HG03571 (cell line): Measurements from ENCODE around the gene FAM149A.
A peak's percentile ranks its signal among the peaks of the same experiment; 100 is the strongest.

Experiments
- ATAC-seq: cut with Tn5 transposase; IDR thresholded peaks from one replicate; pipeline ENCODE4 v1.9.1; 2021; ENCODE audit not compliant: unreplicated experiment

FAM149A gene

DNA sequence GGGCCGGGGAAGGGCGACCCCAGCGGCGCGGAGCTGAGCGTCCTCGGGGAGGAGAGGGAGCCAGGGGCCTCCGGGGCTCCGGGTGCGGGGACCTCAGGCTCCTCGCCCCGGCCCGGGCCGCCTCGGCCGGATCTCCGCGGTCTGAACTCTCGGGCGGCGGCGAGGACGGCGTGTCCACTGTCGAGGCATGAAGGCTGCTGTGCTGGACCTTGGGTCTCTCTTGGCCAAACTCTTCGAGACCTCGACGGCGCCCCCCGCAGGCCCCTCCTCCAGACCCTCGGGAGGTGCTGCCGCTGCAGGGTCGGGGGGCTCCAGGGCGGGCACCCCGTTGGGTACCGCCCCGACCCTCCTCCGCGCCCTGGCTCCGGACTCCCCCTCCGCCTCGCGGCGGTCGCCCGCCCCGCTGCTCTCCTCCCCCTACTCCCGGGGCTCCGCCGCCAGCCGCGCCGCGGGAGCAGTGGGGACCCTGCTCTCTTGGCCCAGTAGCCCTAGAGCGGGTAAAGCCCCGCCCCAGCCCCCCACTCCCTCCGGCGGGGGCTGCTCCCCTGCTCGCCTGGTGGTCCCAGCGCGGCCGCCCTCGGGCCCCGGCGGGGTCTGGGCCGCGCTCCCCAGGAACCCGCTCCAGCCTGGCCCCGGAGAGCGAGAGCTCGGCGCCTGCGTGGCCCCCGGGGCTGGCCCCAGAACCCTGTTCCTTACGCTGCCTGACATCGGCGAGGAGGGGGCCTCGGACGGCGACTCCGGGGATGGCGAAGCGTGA lies 564 bp downstream of the FAM149A start:
- peak; percentile 29 for ATAC-seq

DNA sequence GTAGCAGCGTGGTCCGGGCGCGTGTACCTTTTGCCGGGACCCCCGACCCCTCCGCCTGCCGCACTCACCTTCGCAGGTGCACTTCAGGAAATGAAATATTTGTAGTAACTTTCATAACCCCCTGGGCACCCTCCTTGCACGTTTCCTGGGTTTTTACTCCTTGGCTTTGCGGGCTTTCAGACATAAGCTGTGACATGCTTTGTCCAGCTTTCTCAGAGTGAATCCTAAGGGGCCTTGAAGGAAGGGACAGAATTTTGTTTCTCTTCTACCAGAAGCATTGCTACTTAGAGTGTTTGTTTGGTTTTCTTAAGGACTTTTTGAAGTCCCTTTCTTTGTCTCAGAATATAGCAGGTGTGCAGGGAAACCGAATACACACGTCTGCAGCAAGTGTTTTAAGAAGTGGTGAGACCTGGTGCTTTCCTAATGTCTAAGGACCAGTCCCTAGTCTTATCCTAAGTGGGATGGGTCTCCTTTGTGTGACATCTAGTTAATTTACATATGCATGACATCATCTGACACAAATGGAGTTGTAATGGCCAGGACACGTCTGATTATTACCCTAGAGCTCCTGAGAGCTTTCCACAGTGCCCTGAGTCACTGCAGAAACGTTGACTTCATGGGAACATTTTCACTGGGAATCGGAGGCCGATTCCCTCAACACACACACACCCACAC lies 1.3 kb downstream of the FAM149A start:
- peak; percentile 15 for ATAC-seq

DNA sequence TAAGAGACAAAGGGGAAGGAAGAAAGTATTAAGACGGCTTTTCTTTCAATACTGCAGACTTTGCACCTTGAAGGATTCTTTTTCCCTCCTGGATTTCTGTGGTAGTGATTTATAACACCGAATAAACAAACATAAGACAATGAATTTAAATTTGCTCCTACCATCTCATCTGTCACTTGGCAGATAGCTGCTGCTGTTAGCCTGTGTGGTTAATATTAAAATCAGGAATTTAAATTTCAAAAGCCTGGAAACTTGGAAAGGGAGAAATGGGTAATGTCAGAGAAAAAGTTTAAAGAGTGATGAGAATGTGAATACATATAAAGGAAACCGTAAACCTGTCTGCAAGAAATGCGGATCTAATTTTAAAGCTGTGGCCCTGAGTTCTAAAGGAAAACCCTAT lies 3.4 kb downstream of the FAM149A start:
- no peak for ATAC-seq

DNA sequence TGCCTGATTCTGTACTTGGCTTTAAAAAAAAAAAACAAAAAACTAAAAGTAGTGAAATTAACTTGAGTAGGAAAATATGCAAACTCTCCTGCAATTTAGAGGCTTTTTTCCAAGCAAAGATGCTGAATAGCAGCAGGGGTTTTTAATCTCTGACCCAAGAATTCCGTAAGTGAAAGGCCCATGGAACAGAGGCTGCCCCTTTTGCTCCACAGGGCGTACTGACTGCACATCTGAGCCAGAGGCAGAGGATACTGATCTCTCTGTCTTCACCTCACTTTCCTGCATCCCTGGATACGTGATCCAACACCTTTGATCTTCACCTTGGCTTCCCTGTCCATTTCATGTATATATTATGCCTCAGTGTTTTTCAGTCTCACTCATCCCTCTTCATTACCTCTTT lies 3.9 kb downstream of the FAM149A start:
- ATAC-seq = no peak

DNA sequence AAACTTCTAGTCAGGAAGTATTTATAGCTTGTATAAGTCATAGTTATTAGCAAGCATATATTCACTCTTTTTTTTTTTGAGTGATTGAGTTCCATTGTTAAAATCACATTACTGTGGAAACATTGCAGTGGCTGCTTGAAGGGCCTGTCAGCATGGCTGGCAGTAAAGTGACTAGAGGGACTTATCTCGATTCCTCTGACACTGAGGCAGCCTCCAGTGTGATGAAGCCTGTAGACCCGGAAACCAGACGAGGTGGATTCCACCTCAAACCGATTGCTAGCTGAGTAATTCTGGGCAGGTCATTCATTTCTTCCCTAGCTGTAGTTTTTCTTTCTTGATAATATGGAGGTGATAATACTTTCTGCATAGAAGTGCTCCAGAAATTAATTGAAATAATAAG lies 4.7 kb downstream of the FAM149A start:
- no peak for ATAC-seq

DNA sequence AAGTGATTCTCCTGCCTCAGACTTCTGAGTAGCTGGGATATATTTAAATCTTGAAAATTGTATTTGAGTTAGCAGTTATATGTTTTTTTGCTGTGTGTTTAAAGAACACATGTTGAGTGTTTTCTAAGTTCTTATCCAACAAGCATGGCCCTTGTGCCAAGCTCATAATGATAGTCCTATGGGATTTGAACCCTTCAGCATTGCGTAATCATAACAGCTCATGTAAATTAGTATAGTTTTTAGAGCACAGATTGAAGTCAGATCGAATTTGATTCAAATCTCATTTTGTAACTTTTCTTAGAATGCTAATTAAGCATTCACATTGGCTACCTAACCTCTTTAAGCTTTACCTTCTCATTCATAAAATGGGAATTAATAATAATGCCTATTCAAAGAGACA lies 12.2 kb downstream of the FAM149A start:
- no peak for ATAC-seq

DNA sequence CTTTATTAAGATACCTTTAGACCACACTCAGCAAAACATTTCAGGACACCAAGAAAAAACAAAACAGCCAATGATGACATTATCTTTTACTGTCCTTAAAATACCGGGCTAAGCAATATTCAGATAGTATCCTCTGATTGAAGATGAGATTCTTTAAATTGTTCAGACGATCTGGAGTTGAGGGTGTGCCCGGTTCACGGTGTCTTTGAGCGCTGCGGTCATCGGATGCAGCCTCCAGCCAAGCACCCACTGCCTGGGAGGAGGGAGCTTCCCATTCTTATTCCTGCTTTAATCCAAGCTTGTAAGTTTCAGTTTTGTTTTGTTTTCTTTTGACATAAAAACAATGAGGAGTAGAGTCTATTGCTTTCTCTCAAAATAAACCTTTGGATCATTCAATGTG lies 14.1 kb downstream of the FAM149A start:
- no peak for ATAC-seq

DNA sequence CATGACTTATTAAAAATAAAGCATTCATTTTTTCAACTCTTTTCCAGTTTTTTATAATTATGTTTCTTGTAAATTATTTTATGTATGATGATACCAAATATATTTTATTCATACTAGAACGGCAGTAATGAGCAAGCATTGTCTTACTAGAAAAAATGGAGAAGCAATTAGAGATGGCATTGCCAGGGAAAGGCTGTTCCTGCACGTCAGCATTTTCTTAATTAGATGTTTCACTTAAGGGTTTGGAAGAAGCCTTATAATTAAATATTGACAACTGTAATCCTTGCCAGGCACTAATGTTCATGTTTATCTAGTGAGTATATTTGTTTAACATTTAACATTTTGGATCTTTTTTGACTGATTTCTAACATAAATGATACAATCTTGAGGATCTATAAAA lies 16.6 kb downstream of the FAM149A start:
- ATAC-seq = no peak

DNA sequence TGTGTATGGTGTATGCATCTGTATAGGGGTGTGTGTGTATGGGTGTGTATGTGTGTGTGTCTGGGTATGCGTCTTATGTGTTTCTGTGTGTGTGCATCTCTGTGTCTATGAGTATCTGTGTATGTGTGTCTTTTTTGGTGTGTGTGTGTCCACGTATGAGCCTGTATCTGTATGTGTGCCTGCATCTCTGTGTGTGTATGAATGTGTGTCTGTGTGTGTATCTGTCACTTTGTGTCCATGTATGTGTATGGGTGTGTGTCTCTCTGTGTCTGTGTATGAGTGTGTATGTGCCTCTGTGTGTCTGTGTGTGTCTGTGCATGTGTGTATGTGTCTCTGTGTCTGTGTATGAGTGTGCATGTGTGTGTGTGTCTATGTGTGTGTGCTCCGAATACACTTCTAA lies 24.3 kb downstream of the FAM149A start:
- ATAC-seq = no peak

DNA sequence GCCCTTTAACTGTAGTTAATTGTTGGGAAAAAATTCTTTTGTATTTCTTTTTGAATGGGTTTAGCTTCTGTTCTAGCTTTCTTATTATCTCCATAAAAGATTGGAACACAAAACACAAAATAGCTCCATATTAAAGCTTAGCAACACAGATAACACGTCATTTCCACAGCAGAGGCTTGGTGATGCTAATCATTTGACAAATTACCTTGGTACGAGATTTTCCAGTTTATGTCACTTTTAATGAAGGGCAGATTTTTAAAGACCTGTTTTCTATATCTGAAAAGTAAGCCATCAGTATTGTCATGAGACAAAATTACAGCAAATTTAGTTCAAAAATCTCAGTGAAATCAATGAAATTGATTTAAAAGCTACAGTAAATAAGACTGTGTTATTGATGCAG lies 27.4 kb downstream of the FAM149A start:
- ATAC-seq = no peak

DNA sequence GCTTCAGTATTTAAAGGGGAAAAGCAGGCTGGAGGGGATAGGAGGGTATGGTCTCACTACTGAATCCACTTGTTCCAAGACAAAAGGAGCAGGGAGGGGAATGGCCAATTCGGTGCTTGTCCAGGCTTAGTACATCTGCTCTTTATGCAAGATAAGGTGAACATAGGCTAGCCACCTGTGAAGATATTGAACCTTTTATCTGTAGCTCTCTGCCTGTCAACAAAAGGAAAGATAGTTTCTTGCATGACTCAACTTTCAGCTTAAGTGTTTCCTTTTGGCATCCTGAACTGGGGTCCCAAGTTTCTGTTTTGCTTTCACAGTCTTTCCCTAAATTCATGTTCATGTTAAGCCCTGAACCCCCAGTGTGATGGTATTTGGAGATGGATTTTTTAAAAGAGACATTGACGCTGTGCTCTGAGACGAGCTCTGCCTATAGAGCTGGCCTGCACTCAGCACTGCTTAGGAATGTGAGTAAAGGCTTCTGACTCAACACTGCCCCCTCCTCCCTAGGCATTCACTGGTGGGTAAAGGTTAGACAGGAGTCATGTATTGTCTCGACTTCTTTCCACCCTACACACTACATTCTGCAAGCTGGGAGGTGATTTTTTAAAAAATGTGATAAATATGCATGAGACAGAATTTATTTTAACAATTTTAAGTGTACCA lies 28.2 kb downstream of the FAM149A start:
- ATAC-seq = no peak

DNA sequence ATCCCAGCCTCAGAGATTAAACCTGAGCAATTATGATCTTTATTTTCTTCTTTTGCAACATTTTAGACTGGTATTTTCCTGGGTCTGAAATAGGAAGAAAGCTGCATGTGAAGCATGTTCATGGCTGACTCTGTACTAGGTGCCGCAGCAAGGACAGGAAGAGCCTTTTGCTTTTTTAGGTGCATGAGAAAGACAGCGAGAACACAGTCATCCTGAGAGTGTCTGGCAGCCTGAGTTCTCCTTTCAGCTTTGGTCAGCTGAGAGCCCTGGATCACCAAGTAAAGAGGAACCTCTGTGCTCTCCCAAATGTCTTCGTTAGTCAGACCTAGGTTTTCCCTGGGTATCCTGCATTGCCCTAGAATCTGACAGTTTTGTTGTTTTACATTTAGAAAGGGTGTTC lies 29.8 kb downstream of the FAM149A start:
- ATAC-seq = peak; percentile 99

DNA sequence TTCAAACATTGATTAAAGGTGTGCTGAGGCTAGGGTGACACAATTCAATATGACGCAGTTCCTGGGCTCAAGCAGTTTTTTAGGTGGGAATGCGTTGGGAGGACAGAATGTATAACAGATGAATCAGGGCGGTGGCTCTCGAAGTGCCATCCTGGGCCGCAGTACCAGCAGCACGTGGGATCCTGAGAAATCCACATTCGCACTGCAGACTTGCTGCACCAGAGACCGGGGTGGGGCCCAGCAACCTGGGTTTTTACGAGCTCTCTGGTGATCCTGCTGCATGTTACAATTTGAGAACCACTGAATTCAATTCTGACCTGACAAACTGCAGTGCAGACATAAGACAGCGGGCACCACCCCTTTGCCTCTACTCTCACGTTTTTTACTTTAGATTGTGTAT lies 30.4 kb downstream of the FAM149A start:
- no peak for ATAC-seq

DNA sequence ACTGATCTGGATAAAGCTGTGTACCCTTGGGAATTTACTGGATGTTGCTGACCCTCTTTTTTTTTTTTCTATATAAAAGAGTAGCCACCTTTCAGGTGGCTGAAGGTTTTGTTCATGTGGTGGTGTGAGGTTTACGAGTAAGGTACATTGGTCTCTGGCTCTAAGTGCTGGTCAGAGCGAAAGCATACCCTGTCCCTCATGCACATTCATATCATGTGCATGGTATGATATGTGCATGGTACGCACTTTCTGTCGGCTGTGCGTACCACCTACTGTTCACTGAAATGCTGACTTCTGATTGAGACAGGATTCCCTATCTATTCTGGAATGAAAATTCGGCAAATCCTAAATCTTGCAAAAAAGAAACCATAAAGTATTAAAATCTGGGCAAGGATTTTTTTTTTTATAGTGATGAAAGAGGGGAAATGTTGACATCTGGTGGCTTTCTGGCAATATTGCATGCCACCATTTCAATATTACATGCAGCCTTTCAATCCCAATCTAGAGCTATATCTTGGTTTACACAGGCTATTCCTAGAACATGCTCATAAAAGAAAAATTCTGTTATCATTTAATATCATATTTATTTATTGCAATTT lies 32.8 kb downstream of the FAM149A start:
- ATAC-seq = no peak

DNA sequence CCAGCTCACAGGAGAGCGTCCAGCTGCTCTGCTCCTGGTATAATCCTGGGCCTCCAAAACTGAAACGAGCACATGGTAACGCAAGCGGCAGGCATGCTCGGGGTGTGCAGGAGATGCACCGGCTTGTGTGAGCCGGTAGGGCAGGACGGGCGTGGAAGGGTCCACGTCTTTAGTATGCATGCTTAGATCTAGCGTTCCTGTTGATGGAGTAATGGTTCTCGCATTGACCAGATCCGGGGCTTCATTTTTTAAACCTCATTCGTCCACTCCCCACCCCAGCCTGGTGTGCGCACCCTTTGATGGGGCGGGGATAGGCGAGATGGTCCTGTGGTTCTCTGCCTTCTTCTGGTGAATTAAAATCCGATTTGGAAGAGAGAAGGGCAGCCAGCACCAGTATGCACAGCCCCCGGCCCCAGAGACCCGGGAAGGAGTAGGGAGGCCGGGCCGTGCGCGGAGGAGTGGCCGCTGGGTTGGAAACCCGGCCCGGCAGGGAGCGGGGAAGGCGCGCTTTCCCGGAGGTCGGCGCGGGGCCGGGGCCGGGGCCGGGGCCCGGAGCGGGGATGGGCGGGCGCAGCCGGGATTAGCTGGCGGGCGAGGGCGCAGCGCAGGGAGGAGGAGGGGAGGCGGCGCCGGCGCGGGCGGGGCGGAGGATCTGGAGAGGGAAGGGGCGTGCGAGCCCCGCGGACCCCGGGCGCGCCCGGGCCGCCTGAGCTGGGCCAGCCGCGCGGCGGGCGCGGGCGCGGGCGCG lies 39.9 kb downstream of the FAM149A start:
- peak; percentile 41 for ATAC-seq

DNA sequence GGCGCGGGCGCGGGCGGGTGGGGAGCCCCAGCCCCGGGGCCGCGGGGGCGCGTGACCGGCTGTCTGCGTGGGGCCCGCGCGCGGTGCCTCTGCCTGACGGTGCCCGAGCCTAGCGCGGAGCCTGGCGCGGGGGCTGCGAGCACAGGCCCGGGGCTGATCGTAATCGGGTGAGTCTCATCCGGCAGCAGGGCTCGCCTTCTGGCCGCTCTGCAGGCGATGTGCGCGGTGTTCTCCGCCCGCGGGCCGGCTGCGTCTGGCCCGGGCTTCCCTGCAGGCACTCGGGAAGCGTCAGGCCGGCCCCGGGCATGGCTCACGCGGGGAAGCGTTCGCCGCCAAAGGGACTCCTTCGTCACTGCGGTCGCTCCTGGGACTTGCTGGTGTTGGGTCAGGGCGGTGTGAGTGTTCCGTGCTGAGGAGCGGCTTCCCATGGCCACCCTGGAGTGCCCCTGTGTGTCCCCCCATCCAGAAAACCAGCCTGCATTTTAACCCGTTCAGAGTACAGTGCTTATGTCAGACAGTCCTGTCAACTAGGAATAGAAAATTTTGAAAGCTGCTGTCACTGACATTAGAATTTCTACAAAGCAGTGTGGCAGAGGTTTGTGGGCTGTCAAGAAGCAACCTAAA lies 40.6 kb downstream of the FAM149A start:
- ATAC-seq = peak; percentile 36

DNA sequence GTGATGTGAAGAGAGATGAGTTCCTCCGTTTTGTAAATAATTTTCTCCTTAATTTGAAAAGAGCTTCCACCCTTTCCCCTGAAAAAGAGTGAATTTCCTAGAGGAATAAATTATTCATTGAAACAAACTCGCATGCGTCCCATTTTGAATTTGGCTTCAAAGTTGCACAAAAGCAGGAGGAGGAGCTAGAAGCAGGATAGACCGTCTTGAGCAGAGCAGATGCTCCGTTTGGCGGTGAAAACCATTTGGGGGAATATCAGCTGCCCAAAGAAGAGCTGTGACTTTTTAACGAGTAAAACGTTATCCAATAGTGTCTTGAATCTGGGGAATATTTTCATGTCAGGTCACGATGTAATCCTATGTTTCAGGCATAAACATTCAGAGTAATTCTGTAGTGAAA lies 42.0 kb downstream of the FAM149A start:
- no peak for ATAC-seq

DNA sequence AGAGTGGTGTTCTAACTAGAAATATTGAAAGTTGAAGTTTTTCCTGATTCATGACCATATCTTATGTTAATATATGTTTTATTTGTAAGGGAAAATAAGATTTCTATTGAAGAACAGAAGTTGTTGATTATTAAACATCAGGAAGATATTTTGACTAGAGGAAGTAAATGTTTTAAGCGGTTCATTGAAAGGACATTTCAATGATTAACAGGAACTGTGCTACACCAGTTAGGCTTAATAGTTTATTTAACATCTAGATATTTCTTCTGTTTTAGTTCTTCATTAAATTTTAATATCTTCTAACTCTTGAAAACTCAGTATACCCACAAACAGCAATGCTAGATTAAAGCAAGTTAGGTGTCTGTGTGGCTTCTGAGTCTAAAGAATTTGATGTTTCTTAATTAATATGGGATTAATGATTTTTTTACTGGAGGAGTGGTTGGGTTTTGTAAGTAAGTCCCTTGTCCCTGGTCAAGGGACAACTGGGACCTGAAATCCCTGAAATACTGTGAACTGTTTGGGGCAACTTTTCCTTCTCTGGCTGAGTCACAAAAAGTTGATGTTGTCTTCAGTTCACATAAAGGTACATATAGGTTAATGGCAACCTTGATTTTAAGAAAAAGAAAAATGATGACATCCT lies 44.0 kb downstream of the FAM149A start:
- no peak for ATAC-seq

DNA sequence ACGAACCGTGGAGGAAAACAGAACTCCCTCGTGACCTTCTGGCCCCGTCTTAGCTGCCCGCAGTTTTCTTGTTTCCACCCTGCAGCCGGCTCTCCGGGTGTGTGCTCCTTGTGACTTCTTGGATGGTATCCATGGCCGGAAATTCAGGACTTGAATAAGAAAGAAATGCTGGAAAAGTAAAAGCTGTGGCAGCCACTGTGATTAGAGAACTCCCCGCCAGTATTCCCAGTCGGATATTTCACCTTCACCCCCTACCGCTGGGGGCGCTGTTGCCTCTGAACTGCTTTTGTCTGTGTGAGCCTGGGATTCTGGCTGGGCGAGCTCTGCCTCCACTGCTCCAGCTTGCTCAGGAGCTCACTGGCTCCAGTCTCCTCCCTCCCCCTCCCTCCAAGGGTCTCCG lies 45.4 kb downstream of the FAM149A start:
- no peak for ATAC-seq

DNA sequence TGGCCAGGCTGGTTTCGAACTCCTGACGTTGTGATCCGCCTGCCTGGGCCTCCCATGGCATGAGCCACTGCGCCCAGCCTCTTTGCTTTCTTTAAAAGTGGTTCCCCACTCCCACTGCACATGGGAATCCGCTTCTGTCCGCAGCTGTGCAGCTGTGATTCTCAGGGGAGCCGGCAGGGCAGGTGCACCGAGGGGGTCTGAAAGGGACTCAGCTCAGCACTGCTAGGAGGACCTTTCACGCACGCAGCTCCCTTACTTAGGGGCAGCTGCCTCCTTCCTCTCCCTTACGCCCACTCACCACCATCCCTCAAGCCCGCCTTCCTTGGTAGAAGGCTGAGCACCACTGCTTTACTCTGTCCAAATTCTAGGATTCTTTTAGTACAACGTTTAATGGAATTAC lies 46.4 kb downstream of the FAM149A start:
- no peak for ATAC-seq
